ENCODE measurements around the gene POC1A.

DNA sequence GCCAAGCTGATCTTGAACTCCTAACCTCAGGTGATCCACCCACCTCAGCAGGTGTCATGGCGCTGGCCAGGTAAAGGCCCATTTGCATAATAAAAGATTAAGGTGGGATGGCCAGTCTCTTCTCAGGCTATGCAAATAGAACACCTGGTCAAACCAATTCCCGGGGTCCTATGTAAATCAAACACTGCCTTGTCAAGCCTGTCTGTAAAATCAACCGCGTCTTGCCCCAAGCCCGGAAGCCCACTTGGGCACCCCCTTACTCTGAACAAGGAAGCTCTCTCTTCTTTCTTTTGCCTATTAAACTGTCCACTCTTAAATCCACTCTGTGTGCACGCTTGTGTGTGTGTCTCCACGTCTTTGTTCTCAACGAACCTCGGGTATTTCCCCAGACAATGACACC is 13.0 kb upstream of the POC1A start:
- TF ChIP-seq JUND (IDR thresholded peaks at IDR 0.05) (no peak), MXI1 (IDR thresholded peaks at IDR 0.05; ENCODE audit: low read depth, low read length) (no peak), FOXM1 (IDR thresholded peaks at IDR 0.05; ENCODE audit: low read depth) (no peak), EZH2phosphoT487 (IDR thresholded peaks at IDR 0.05; ENCODE audit: borderline replicate concordance, low read depth) (no peak)
- TF ChIP-seq, protein P1, sequence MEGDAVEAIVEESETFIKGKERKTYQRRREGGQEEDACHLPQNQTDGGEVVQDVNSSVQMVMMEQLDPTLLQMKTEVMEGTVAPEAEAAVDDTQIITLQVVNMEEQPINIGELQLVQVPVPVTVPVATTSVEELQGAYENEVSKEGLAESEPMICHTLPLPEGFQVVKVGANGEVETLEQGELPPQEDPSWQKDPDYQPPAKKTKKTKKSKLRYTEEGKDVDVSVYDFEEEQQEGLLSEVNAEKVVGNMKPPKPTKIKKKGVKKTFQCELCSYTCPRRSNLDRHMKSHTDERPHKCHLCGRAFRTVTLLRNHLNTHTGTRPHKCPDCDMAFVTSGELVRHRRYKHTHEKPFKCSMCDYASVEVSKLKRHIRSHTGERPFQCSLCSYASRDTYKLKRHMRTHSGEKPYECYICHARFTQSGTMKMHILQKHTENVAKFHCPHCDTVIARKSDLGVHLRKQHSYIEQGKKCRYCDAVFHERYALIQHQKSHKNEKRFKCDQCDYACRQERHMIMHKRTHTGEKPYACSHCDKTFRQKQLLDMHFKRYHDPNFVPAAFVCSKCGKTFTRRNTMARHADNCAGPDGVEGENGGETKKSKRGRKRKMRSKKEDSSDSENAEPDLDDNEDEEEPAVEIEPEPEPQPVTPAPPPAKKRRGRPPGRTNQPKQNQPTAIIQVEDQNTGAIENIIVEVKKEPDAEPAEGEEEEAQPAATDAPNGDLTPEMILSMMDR (IDR thresholded peaks at IDR 0.05), result no peak
